ENCODE measurements around the gene ABCD1.

DNA sequence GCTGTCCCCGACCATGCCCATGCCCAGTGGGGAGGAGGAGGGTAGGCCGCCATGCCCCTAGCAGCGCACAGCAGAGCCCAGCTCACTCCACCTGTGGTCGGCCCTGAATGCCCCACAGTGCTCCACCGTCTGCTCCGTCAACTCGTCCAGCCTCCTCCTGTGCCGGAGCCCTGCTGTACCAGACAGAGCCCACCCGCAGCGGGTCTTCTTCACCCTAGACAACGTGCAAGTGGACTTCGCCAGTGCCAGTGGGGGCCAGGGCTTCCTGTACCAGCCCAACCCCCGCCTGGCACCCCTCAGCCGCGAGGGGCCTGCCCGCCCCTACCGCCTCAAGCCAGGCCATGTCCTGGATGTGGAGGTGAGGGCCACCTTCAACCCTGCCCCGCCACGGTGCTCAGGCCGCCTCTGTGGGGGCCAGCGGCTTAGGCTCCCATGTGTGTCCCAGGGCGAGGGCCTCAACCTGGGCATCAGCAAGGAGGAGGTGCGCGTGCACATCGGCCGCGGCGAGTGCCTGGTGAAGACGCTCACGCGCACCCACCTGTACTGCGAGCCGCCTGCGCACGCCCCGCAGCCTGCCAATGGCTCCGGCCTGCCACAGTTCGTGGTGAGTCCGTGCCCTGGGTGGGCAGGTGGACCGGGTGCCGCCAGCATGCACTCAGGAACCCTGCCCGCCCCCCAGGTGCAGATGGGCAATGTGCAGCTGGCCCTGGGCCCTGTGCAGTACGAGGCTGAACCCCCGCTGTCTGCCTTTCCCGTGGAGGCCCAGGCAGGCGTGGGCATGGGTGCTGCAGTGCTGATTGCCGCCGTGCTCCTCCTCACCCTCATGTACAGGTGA lies 49.3 kb downstream of the ABCD1 start:
- TF ChIP-seq, protein P1, sequence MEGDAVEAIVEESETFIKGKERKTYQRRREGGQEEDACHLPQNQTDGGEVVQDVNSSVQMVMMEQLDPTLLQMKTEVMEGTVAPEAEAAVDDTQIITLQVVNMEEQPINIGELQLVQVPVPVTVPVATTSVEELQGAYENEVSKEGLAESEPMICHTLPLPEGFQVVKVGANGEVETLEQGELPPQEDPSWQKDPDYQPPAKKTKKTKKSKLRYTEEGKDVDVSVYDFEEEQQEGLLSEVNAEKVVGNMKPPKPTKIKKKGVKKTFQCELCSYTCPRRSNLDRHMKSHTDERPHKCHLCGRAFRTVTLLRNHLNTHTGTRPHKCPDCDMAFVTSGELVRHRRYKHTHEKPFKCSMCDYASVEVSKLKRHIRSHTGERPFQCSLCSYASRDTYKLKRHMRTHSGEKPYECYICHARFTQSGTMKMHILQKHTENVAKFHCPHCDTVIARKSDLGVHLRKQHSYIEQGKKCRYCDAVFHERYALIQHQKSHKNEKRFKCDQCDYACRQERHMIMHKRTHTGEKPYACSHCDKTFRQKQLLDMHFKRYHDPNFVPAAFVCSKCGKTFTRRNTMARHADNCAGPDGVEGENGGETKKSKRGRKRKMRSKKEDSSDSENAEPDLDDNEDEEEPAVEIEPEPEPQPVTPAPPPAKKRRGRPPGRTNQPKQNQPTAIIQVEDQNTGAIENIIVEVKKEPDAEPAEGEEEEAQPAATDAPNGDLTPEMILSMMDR (IDR thresholded peaks at IDR 0.05 in 4 of 5, conservative IDR thresholded peaks at IDR 0.05 in 1 of 5): no peak
- no peak for TF ChIP-seq POLR2A (IDR thresholded peaks at IDR 0.05)
